ENCODE measurements around the gene SWT1. TPM values are rescaled to one million over a fixed set of nuclear protein-coding genes. Genes with fewer than 3 reads are reported as not detected.

SWT1 gene, protein sequence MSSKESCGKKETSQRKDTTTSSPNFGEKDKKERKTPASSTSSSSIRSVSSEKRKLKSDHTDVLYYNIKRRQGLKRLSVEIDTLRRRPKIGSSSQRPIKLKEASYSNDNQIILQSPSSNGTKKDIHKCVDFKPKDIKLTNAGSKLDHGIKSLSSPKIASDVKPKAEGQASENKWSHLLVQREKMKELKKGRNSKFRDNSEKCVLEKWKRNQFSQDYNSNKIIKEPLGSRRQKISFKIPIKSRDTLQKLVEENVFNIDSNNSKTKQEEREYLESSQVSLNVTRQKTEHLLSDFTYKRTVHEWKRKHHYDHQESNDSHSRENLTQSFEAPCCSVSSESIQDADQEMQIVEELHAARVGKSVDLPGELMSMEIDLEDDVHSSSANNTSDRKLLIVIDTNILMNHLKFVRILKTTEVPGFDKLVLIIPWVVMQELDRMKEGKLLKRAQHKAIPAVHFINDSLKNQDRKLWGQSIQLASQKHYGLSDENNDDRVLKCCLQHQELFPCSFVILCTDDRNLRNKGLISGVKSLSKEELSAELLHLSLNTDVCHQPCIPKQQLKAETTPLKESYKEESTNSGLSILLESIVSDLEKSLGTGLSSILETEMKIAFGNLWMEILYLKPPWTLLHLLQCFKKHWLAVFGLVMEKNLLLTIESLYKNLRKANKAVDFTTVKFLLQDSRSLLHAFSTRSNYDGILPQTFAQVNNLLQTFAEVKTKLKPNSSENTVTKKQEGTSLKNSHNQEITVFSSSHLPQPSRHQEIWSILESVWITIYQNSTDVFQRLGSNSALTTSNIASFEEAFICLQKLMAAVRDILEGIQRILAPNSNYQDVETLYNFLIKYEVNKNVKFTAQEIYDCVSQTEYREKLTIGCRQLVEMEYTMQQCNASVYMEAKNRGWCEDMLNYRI
- total RNA-seq: 1 to 10 TPM; 4.1 to 6.7 TPM
- long read RNA-seq, partial matches to known transcripts: 0 of 1 reads
- long read RNA-seq, other reads (novel, unspliced or antisense): 1 of 1 reads

GRCh38 chr1:185156854-185157598, at the start of gene SWT1, which contains the start of gene TRMT1L:
SWT1 (plus strand) TSS chr1:185157167; CDS start chr1:185160842, 3,675 bp downstream.
TRMT1L (minus strand) TSS chr1:185156953; CDS start chr1:185156712, 241 bp downstream.
- DNase-seq: peak; percentile 100
- intact Hi-C loops (cut with DNase I, micrococcal nuclease): loop anchor here in 1 of 2 donors (10.0 kb wide), 1 partner anchor 1218 kb away; the partner anchor contains the start of genes ODR4 and TPR
- peak; percentile 91 for ATAC-seq

GRCh38 chr1:185108321-185108720, 48.6 kb upstream of the SWT1 start:
- intact Hi-C loops (cut with DNase I, micrococcal nuclease): no loop called here
- DNase-seq: no peak
- ATAC-seq: no peak

DNA sequence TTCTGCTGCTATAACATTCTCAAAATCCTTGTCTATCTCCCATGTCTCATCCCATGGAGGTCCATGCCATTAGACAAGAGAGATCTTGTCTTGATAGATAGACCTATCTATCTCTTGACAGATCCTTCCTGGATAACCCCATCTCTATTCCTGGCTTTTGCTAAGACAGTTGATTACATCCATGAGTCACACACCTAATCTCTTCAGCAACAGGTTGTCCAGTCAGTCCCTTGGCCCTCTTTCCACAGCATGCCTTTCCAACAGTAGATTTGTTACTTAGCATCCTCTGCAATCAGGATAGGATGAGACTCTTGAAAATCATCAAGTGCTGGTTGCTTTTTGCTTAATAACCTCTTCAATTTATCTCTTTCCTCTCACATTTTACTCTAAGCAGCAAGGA, 46.8 kb upstream of the SWT1 start:
- intact Hi-C loops (cut with DNase I, micrococcal nuclease): no loop called here
- DNase-seq: no peak
- no peak for ATAC-seq

- intact Hi-C loops (cut with DNase I, micrococcal nuclease): no loop called here
- ATAC-seq: no peak
Observed at GRCh38 chr1:185111873-185112272, 45.1 kb upstream of the SWT1 start.

GRCh38 chr1:185112356-185112755, 44.6 kb upstream of the SWT1 start:
- intact Hi-C loops (cut with DNase I, micrococcal nuclease): no loop called here
- DNase-seq (no peak), ATAC-seq (peak; percentile 45)

More at GRCh38 chr1:185111873-185112272, 45.1 kb upstream of the SWT1 start:
- no peak for DNase-seq

GRCh38 chr1:185129708-185130107, 27.3 kb upstream of the SWT1 start:
- ATAC-seq (no peak), DNase-seq (no peak)
- intact Hi-C loops (cut with DNase I, micrococcal nuclease): no loop called here

DNA sequence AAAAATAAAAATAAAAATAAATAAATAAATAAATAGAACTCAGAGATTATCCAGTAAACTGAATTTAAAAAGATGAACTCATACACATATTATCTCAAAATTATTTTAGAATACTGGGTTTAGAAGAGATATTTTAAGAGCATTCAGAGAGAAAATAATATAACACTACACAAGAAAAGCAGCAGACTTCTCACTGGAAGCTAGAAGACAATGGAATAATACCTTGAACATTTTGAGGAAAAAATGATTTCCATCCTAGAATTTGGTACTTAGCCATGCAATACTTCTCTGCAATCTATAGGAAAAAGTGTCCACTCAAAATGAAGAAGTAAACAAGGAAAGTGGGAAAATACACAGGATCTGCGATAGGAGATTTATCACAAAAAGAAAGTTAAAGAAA, 24.4 kb upstream of the SWT1 start:
- ATAC-seq (no peak), DNase-seq (no peak)
- intact Hi-C loops (cut with DNase I, micrococcal nuclease): no loop called here

- ATAC-seq (no peak), DNase-seq (no peak)
- intact Hi-C loops (cut with DNase I, micrococcal nuclease): no loop called here
Observed at GRCh38 chr1:185137896-185138545, 18.9 kb upstream of the SWT1 start.

DNA sequence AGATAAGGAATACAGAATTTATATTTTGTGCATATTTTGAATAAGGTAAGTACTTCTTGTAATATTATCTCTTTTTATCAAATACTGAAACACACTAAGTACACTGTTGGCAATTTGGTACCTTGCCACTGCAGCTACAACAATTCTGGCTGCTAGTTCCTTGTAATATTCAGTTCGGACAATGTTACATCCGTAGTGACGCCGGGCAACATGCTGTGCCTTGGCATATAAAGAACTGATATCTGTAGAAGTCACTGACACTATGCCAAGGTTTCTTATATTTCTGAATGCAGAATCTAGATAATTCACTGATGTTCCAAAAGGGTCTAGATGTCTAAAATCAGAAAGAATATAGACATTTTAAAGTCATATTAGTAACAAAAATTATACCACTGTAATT, 17.7 kb upstream of the SWT1 start:
- no peak for DNase-seq
- ATAC-seq: no peak
- intact Hi-C loops (cut with DNase I, micrococcal nuclease): no loop called here

DNA sequence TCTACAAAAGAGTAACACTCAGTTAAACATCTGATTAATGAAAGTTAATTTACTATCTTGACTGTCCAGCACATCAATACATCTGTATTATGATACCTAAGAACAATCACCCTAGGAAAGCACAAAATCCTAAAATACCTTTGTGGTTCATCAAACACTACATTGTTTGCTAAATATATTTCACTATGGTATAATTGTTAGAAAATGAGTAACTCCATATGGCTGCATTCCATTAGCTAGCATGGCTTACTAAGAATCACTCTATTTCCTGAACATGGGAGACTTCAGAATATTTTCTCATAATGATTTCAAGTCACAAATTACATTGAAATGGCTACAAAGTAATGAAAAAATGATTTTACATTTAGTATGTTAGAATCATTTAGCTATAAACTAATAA, 12.7 kb upstream of the SWT1 start:
- DNase-seq (no peak), ATAC-seq (no peak)
- intact Hi-C loops (cut with DNase I, micrococcal nuclease): no loop called here

- ATAC-seq (no peak), DNase-seq (no peak)
- intact Hi-C loops (cut with DNase I, micrococcal nuclease): loop anchor here in 1 of 2 donors (10.0 kb wide), 1 partner anchor 1224 kb away; the partner anchor contains the start of genes ODR4 and TPR
Observed at GRCh38 chr1:185151215-185151614, 5.8 kb upstream of the SWT1 start.

DNA sequence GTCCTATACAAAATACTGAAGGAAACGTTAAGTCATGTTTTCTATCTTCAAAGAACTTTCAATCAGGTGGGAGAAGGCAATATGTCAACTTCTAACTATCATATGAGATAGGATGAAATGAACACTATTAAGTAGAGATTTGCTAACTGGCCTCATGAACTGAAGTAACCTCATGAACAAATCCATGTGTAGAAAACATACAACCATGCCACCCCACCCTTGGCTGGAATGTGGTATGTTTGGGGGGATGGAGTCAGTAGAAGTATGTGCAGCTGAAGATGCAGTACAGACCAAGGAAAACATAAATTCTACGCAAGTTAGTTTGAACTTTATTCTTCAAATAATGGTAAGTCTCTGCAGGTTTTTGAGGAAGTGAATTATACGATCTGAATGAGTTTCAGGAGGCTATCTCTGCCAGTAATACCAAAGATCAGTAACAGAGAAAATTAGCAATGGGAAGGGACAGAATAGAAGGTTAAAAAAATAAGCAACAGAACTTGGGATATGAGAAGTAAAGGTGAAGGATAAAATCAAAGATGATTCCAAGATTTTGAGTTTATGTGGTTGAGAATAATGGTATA, 4.7 kb upstream of the SWT1 start:
- intact Hi-C loops (cut with DNase I, micrococcal nuclease): loop anchor here in 1 of 2 donors (10.0 kb wide), 1 partner anchor 1223 kb away; the partner anchor contains the start of genes ODR4 and TPR
- DNase-seq (no peak), ATAC-seq (no peak)

- intact Hi-C loops (cut with DNase I, micrococcal nuclease): loop anchor here in 1 of 2 donors (10.0 kb wide), 1 partner anchor 1220 kb away; the partner anchor contains the start of genes ODR4 and TPR
- no peak for DNase-seq
- no peak for ATAC-seq
Observed at GRCh38 chr1:185154912-185155513, 2.0 kb upstream of the SWT1 start.

GRCh38 chr1:185155600-185156287, 1.2 kb upstream of the SWT1 start:
- intact Hi-C loops (cut with DNase I, micrococcal nuclease): loop anchor here in 1 of 2 donors (10.0 kb wide), 1 partner anchor 1219 kb away; the partner anchor contains the start of genes ODR4 and TPR
- ATAC-seq (no peak), DNase-seq (no peak)

DNA sequence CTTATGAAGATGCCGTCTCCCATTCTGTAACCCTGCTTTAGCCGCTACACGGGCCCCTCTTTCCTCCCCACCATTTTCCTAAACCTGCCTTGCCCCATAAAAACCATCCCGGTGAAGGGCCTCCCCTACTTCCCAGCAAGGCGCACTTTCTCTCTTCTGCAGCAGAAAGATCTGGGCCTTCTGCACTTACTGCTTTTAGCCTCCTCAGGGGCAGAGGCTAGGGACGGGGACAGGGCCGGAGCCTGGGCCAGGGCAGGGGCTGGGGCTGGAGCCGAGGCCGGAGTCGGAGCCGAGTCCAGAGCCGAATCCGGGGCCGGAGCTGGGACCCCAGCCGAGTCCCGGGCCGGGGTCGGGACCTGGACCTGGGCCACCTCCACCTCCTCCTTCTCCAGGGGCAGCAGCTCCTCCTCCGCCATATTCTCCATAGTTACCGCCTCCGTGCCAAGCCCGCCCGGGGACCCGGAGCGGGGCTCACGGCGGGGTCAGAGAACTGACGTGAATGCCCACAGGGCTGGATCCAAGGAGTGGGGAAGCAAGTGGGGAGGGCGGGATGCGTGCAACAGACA, 596 bp upstream of the SWT1 start:
- DNase-seq (no peak), ATAC-seq (peak; percentile 47)
- intact Hi-C loops (cut with DNase I, micrococcal nuclease): loop anchor here in 1 of 2 donors (10.0 kb wide), 1 partner anchor 1218 kb away; the partner anchor contains the start of genes ODR4 and TPR

Measured in left colon (tissue), 2 donors.